K562 (cell line): Measurements from ENCODE around the gene NRCAM. TPM values are rescaled to one million over a fixed set of nuclear protein-coding genes. Genes with fewer than 3 reads are reported as not detected.

Experiments
- ADNP ChIP-seq: fragments of 200-800 bp; sonication (Bioruptor generic); IDR thresholded peaks from 2 replicates; pipeline ENCODE4 v1.6.1; 2016; ENCODE audit warnings: missing genetic modification characterization, missing compliant biosample characterization
- CREM ChIP-seq: IDR thresholded peaks from 2 replicates; pipeline ENCODE4 v1.6.1; 2014; ENCODE audit warnings: antibody characterized with exemption, low read depth
- ETS1 ChIP-seq: conservative IDR thresholded peaks from 2 replicates; pipeline ENCODE4 v1.6.1; 2011; ENCODE audit warnings: low read depth, mild to moderate bottlenecking, low read length; ENCODE audit not compliant: control insufficient read depth
- GTF2A2 ChIP-seq: IDR thresholded peaks from 2 replicates; pipeline ENCODE4 v1.6.1; 2016; ENCODE audit warnings: mild to moderate bottlenecking, missing genetic modification characterization, missing compliant biosample characterization
- IFI16 ChIP-seq: fragments of 250-450 bp; sonication (Bioruptor Pico); IDR thresholded peaks from 2 replicates; pipeline ENCODE4 v2.1.2; 2022; ENCODE audit warnings: mild to moderate bottlenecking, inconsistent platforms
- NCOA1 ChIP-seq: fragments of 450-650 bp; IDR thresholded peaks from 2 replicates; pipeline ENCODE4 v1.6.1; 2016; ENCODE audit warnings: low read depth
- NUFIP1 ChIP-seq: fragments of 450-650 bp; IDR thresholded peaks from 2 replicates; pipeline ENCODE4 v1.6.1; 2018; ENCODE audit not compliant: partially characterized antibody
- PHB2 ChIP-seq: fragments of 450-650 bp; IDR thresholded peaks from 2 replicates; pipeline ENCODE4 v1.6.1; 2017; ENCODE audit warnings: low read depth
- POLR2B ChIP-seq: fragments of 450-650 bp; IDR thresholded peaks from 2 replicates; pipeline ENCODE4 v1.6.1; 2018; ENCODE audit warnings: low read depth; ENCODE audit not compliant: partially characterized antibody
- PPARD ChIP-seq: fragments of 250-450 bp; sonication (Bioruptor Pico); IDR thresholded peaks from 2 replicates; pipeline ENCODE4 v1.8.0; 2022; ENCODE audit warnings: inconsistent platforms, mild to moderate bottlenecking, moderate library complexity
- PTBP1 ChIP-seq: fragments of 200-400 bp; formaldehyde crosslinking; IDR thresholded peaks from 2 replicates; pipeline ENCODE4 v1.6.1; 2017; ENCODE audit warnings: low read depth, low read length
- RBBP5 ChIP-seq: fragments of 200-600 bp; sonication (generic); IDR thresholded peaks from 2 replicates; pipeline ENCODE4 v1.6.1; 2012; ENCODE audit warnings: borderline replicate concordance, mild to moderate bottlenecking, low read length, control low read depth, inconsistent platforms; ENCODE audit not compliant: insufficient read depth, poor library complexity, severe bottlenecking
- RBFOX2 ChIP-seq: fragments of 200-400 bp; formaldehyde crosslinking; IDR thresholded peaks from 2 replicates; pipeline ENCODE4 v1.6.1; 2017; ENCODE audit warnings: low read depth, mild to moderate bottlenecking, low read length, moderate library complexity
- SAFB2 ChIP-seq: fragments of 200-400 bp; formaldehyde crosslinking; IDR thresholded peaks from 2 replicates; pipeline ENCODE4 v1.6.1; 2018; ENCODE audit warnings: borderline replicate concordance, low read length, low read depth, moderate library complexity; ENCODE audit not compliant: severe bottlenecking
- SLC30A9 ChIP-seq: fragments of 250-450 bp; sonication (Bioruptor Pico); IDR thresholded peaks from 2 replicates; pipeline ENCODE4 v1.8.0; 2022; ENCODE audit warnings: mild to moderate bottlenecking, moderate library complexity
- SRSF1 ChIP-seq: fragments of 200-400 bp; formaldehyde crosslinking; IDR thresholded peaks from 2 replicates; pipeline ENCODE4 v1.6.1; 2017; ENCODE audit warnings: mild to moderate bottlenecking, low read depth, low read length, moderate library complexity
- SRSF7 ChIP-seq: fragments of 200-400 bp; formaldehyde crosslinking; optimal IDR thresholded peaks from 2 replicates; pipeline ENCODE3; 2017; ENCODE audit warnings: mild to moderate bottlenecking, low read depth, low read length
- TRIM25 ChIP-seq: fragments of 450-650 bp; IDR thresholded peaks from 2 replicates; pipeline ENCODE4 v1.7.0; 2016; ENCODE audit warnings: borderline replicate concordance
- ZBTB34 ChIP-seq: fragments of 250-450 bp; sonication (Bioruptor Pico); IDR thresholded peaks from 2 replicates; pipeline ENCODE4 v1.8.0; 2021; ENCODE audit warnings: mild to moderate bottlenecking, moderate library complexity
- ZMIZ1 ChIP-seq, 2 experiments: fragments of 150-350 bp in 1 of 2; IDR thresholded peaks; 2 replicates each; pipeline ENCODE4 v1.6.1; 2012 to 2016; ENCODE audit warnings: low read depth in 2 of 2, low read length in 2 of 2, mild to moderate bottlenecking in 1 of 2, moderate library complexity in 1 of 2
- ZNF197 ChIP-seq: fragments of 200-800 bp; sonication (Bioruptor generic); IDR thresholded peaks from 2 replicates; pipeline ENCODE4 v1.6.1; 2016; ENCODE audit warnings: low read depth, missing genetic modification characterization, missing compliant biosample characterization
- polyA plus RNA-seq, 8 experiments: library from polyadenylated mRNA; depleted of rRNA in 4 of 8; stranded (reverse) in 5 of 8; unstranded in 3 of 8; fragments of >200 nt; fragmentation: Nextera tagmentation in 2 of 8; fragmentation: Illumina TruSeq in 1 of 8; extraction: Ambion mirVana in 2 of 8; extraction: Trizol in 1 of 8; gene quantifications; 2 replicates each; pipeline versions ENCODE4 v1.2.1 to v1.2.3, GENCODE V29; 2011 to 2014; ENCODE audit warnings: inconsistent platforms in 1 of 8, missing spikeins in 1 of 8
- total RNA-seq, 7 experiments: library from RNA; depleted of rRNA in 6 of 7; stranded (reverse); fragments of >200 nt in 6 of 7; fragmentation: Illumina TruSeq in 2 of 7; extraction: Trizol in 2 of 7; gene quantifications; 2 replicates each; pipeline versions ENCODE4 v1.2.1 to v1.2.3, GENCODE V29; 2011 to 2021; ENCODE audit warnings: low replicate concordance in 1 of 7

Gene NRCAM
- total and polyA plus RNA-seq, 9 of the 15 experiments (the other 6 are each of a cell fraction or from before 2014, with no cell fraction given): 0.03 to 0.54 (median 0.12) TPM; not detected in 1

- no peak for TF ChIP-seq GTF2A2
- TF ChIP-seq SLC30A9 (CRISPR knock-in tag): no peak
- no peak for TF ChIP-seq SRSF1
- no peak for TF ChIP-seq ZBTB34
- peak; percentile 84; the same call in 1 of the 2 replicates for TF ChIP-seq PHB2
- TF ChIP-seq NUFIP1: no peak
- peak; percentile 53; the same call in 1 of the 2 replicates for TF ChIP-seq ADNP (tag)
- no peak for TF ChIP-seq RBBP5
- TF ChIP-seq RBFOX2: no peak
- TF ChIP-seq ZNF197 (CRISPR knock-in tag): no peak
- TF ChIP-seq TRIM25: no peak; the same call in 1 of the 2 replicates
- peak; percentile 76; the same call in 1 of the 2 replicates for TF ChIP-seq IFI16 (CRISPR knock-in tag)
- TF ChIP-seq SAFB2: no peak
- TF ChIP-seq CREM: peak; percentile 66
- TF ChIP-seq SRSF7: no peak
- no peak for TF ChIP-seq ETS1
- no peak for TF ChIP-seq POLR2B
- TF ChIP-seq ZMIZ1 (IDR thresholded peaks at IDR 0.05; ENCODE audit: low read depth in 2 of 2, low read length in 2 of 2): no peak
- no peak for TF ChIP-seq PPARD
- no peak for TF ChIP-seq PTBP1
- peak; percentile 56; the same call in 1 of the 2 replicates for TF ChIP-seq NCOA1
Observed at GRCh38 chr7:108235451-108236061, 220.7 kb downstream of the NRCAM start (continued).
